Measurements from ENCODE around the gene VAC14. TPM values are rescaled to one million over a fixed set of nuclear protein-coding genes. Genes with fewer than 3 reads are reported as not detected.
A peak's percentile ranks its signal among the peaks of the same experiment; 100 is the strongest.

The VAC14 gene
- polyA plus RNA-seq, 1 of the 3 experiments (the other 2 are of a cell fraction) = 33.2 TPM

- Histone ChIP-seq H3F3A (replicated peaks; ENCODE audit: insufficient read depth) (no peaks in the 10 kb centered on the region), H3K27ac (ENCODE audit: low read depth in 2 of 2, low read length in 1 of 2) (no peak overlapping the region), H3K27me3 (ENCODE audit: insufficient read depth) (no peaks in the 10 kb centered on the region), H3K9me2 (no peaks in the 10 kb centered on the region), H2AFZ (ENCODE audit: low read depth) (0 out of 2 replicates have a peak overlapping the region, but pooled peaks have one; percentile 39), H3K9me3 (no peaks in the 10 kb centered on the region), H3K79me2 (ENCODE audit: insufficient read depth) (no peaks in the 10 kb centered on the region), H3K4me2 (no peak overlapping the region), H4K20me1 (ENCODE audit: insufficient read depth) (no peaks in the 10 kb centered on the region), H3K36me3 (replicated peaks in 1 of 2; ENCODE audit: control insufficient read depth in 1 of 2, insufficient read depth in 2 of 2, low read length in 1 of 2) (no peaks in the 10 kb centered on the region), H3K4me3 (ENCODE audit: low read depth in 2 of 2, low read length in 1 of 2) (no peak overlapping the region), H3K4me1 (ENCODE audit: control insufficient read depth in 1 of 2, insufficient read depth in 2 of 2, low read depth in 1 of 2, low read length in 1 of 2) (peaks cover 0 to 20% of the 10 kb centered on the region in 2 experiments; a peak in 1 of 4 replicates), H3K9ac (no peak overlapping the region)
- DNase-seq = no peak
- POLR2A ChIA-PET = interaction anchor here (0.6 kb wide), 1 partner anchor 215 kb away, joined by 8 read pairs; no protein-coding TSS in a partner anchor
- CTCF ChIA-PET = interaction anchor here (0.8 to 1.1 kb wide), 2 partner anchors 13 to 122 kb away, joined by 3 read pairs; no protein-coding TSS in a partner anchor
- TF ChIP-seq POLR2AphosphoS5 (IDR thresholded peaks at IDR 0.05; ENCODE audit: low read depth, low read length) = no peak
- no peak for TF ChIP-seq TAF1 (IDR thresholded peaks at IDR 0.05; ENCODE audit: borderline replicate concordance, low read depth, low read length)
- TF ChIP-seq GABPA (IDR thresholded peaks at IDR 0.05; ENCODE audit: low read depth) = no peak
- no peak for TF ChIP-seq FOSL2 (IDR thresholded peaks at IDR 0.05; ENCODE audit: borderline replicate concordance, low read depth)
- TF ChIP-seq SIN3A (IDR thresholded peaks at IDR 0.05; ENCODE audit: borderline replicate concordance, low read depth, low read length) = no peak
- no peak for TF ChIP-seq MXI1 (IDR thresholded peaks at IDR 0.05; ENCODE audit: low read depth, low read length)
- TF ChIP-seq, protein P1, sequence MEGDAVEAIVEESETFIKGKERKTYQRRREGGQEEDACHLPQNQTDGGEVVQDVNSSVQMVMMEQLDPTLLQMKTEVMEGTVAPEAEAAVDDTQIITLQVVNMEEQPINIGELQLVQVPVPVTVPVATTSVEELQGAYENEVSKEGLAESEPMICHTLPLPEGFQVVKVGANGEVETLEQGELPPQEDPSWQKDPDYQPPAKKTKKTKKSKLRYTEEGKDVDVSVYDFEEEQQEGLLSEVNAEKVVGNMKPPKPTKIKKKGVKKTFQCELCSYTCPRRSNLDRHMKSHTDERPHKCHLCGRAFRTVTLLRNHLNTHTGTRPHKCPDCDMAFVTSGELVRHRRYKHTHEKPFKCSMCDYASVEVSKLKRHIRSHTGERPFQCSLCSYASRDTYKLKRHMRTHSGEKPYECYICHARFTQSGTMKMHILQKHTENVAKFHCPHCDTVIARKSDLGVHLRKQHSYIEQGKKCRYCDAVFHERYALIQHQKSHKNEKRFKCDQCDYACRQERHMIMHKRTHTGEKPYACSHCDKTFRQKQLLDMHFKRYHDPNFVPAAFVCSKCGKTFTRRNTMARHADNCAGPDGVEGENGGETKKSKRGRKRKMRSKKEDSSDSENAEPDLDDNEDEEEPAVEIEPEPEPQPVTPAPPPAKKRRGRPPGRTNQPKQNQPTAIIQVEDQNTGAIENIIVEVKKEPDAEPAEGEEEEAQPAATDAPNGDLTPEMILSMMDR (IDR thresholded peaks at IDR 0.05) = no peak
- TF ChIP-seq GATA2 (CRISPR knock-in tag; IDR thresholded peaks at IDR 0.05) = no peak
- no peak for TF ChIP-seq MEF2A (IDR thresholded peaks at IDR 0.05; ENCODE audit: borderline replicate concordance, low read depth)
- no peak for TF ChIP-seq JUND (IDR thresholded peaks at IDR 0.05)
- no peak for TF ChIP-seq TCF12 (IDR thresholded peaks at IDR 0.05)
- TF ChIP-seq NRF1 (IDR thresholded peaks at IDR 0.05; ENCODE audit: low read depth, low read length) = no peak
- TF ChIP-seq, protein P2, sequence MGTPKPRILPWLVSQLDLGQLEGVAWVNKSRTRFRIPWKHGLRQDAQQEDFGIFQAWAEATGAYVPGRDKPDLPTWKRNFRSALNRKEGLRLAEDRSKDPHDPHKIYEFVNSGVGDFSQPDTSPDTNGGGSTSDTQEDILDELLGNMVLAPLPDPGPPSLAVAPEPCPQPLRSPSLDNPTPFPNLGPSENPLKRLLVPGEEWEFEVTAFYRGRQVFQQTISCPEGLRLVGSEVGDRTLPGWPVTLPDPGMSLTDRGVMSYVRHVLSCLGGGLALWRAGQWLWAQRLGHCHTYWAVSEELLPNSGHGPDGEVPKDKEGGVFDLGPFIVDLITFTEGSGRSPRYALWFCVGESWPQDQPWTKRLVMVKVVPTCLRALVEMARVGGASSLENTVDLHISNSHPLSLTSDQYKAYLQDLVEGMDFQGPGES (IDR thresholded peaks at IDR 0.05; ENCODE audit: low read depth, low read length) = no peak
- WGBS (ENCODE audit: low lambda C conversion rate) = 81% methylated on average over 3 of the region's 3 CpGs
Measured at GRCh38 chr16:70651524-70651923, 149.4 kb downstream of the VAC14 start.

DNA sequence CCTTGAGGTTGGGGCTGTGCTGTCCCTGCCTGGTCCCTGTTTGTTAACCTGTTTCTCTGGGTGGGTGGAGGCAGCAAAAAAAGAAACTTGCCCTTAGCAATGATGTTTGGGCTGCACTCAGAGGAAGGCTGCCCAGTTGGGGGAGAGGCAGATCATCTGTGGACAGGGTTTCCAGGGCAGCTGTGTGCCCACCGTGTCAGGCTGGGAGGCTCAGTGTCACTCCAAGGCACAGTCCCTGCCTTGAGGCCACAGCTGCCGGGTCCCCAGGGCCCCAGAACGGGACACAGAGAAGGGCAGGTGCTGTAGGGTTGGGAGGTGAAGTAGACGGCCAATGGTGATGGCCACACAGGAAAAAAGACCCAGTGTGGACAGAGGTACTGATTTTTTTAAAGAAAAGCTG lies 150.7 kb downstream of the VAC14 start:
- POLR2A ChIA-PET = no interaction called here
- Histone ChIP-seq H3K9ac (no peak overlapping the region), H3K4me3 (ENCODE audit: low read depth in 2 of 2, low read length in 1 of 2) (no peak overlapping the region)

More for the DNA sequence above, 150.7 kb downstream of the VAC14 start:
- CTCF ChIA-PET = no interaction called here
- Histone ChIP-seq H3K4me1 (ENCODE audit: control insufficient read depth in 1 of 2, insufficient read depth in 2 of 2, low read depth in 1 of 2, low read length in 1 of 2) (peaks cover 0 to 24% of the 10 kb centered on the region in 2 experiments; a peak in 1 of 4 replicates), H3K36me3 (replicated peaks in 1 of 2; ENCODE audit: control insufficient read depth in 1 of 2, insufficient read depth in 2 of 2, low read length in 1 of 2) (no peaks in the 10 kb centered on the region), H3K4me2 (no peak overlapping the region), H3K9me2 (no peaks in the 10 kb centered on the region), H3K27me3 (ENCODE audit: insufficient read depth) (no peaks in the 10 kb centered on the region), H3F3A (replicated peaks; ENCODE audit: insufficient read depth) (no peaks in the 10 kb centered on the region), H4K20me1 (ENCODE audit: insufficient read depth) (no peaks in the 10 kb centered on the region), H3K9me3 (no peaks in the 10 kb centered on the region), H3K27ac (ENCODE audit: low read depth in 2 of 2, low read length in 1 of 2) (no peak overlapping the region), H2AFZ (ENCODE audit: low read depth) (no peak overlapping the region), H3K79me2 (ENCODE audit: insufficient read depth) (no peaks in the 10 kb centered on the region)
- TF ChIP-seq REST (IDR thresholded peaks at IDR 0.05; ENCODE audit: low read depth, low read length) (no peak), MXI1 (IDR thresholded peaks at IDR 0.05; ENCODE audit: low read depth, low read length) (no peak)
- WGBS (ENCODE audit: low lambda C conversion rate) = 70% methylated on average over 4 of the region's 4 CpGs
- DNase-seq = no peak

All from SK-N-SH (cell line).